Stimulated activated CD8-positive, alpha-beta memory T cell treated with anti-CD3 and anti-CD28 coated beads, Interleukin-15, amount 100 ng/mL, for 1 hour (primary cell): Measurements from ENCODE around the gene TRIP4.
"Not testable (repeated sequence)": the region's sequence is repeated elsewhere in the genome, so short reads cannot be mapped to it uniquely, and the experiment has no call there.

ENCODE experiments used
- DNase-seq: peaks from one replicate; pipeline ENCODE4 v3.0.0-alpha.2; 2020; ENCODE audit warnings: low read depth

TRIP4 gene

GRCh38 chr15:64490598-64491259, 103.1 kb downstream of the TRIP4 start:
- DNase-seq, result no peak

GRCh38 chr15:64493641-64494040, 106.0 kb downstream of the TRIP4 start:
- no peak for DNase-seq

- not testable (repeated sequence) for DNase-seq
Observed at GRCh38 chr15:64495968-64496367, 108.3 kb downstream of the TRIP4 start.

- no peak for DNase-seq
Observed at GRCh38 chr15:64500695-64501395, 113.2 kb downstream of the TRIP4 start.

GRCh38 chr15:64501396-64501715, 113.7 kb downstream of the TRIP4 start:
- DNase-seq, result no peak

GRCh38 chr15:64502151-64502550, 114.5 kb downstream of the TRIP4 start:
- DNase-seq, result no peak

- no peak for DNase-seq
Observed at GRCh38 chr15:64502551-64502950, 114.9 kb downstream of the TRIP4 start.

GRCh38 chr15:64503197-64503596, 115.6 kb downstream of the TRIP4 start:
- no peak for DNase-seq

- DNase-seq, result no peak
Observed at GRCh38 chr15:64503640-64504039, 116.0 kb downstream of the TRIP4 start.
